Measurements from ENCODE around the gene CASP1. TPM values are rescaled to one million over a fixed set of nuclear protein-coding genes. Genes with fewer than 3 reads are reported as not detected.
"Not testable (repeated sequence)": the region's sequence is repeated elsewhere in the genome, so short reads cannot be mapped to it uniquely, and the experiment has no call there.

CASP1 gene
- total RNA-seq, 1 experiment from 2014 or later: not detected

DNA sequence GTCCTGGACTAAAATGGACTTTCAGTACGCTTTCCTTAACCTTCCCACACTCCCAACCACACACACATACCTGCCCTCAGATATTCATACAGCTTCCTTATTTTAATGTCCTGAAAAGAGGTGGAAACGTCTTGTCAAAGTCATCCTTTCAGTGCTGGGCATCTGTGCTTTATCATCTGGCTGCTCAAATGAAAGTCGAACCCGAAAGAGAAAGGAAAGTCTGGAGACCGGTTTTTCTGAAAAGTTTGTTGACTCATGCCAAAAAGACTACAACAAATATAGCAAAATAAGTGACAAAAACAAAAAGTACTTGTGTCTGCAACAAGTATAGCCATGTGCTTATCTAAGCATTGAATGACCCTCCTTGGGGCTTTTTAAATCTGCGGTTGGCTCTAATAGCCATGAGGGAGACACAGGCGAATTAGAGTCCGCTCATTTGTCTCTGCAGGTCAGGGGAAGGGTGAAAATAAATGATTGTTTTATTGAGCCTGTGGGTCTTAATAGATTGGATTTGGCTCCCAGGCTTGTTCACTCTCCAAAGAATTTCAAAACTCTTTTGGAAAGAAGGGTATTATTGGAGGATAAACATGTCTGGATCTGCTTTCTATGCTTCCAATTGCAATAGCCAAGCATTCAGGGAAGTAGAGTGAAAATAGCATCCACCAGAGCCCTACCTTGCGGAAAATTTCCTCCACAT, 28.4 kb upstream of the CASP1 start:
- not testable (repeated sequence) for H3K4me3 Mint-ChIP-seq

More for the DNA sequence above, 28.4 kb upstream of the CASP1 start:
- H3K4me1 Mint-ChIP-seq; H3K23me2 ChIP-seq (ENCODE audit: insufficient read length, low read depth, low read length, poor library complexity, severe bottlenecking); H4K20me1 ChIP-seq (ENCODE audit: control insufficient read depth, insufficient read depth, insufficient read length); H3K27me3 ChIP-seq (ENCODE audit: insufficient read depth, low read length); H3K36me3 Mint-ChIP-seq (ENCODE audit: insufficient read depth in 1 of 3, low read depth in 3 of 3); H2AFZ ChIP-seq (ENCODE audit: low read length); H3K4me2 ChIP-seq (ENCODE audit: insufficient read depth, insufficient read length, low read length); H3K23ac ChIP-seq (ENCODE audit: insufficient read length, low read depth, low read length); H2BK20ac ChIP-seq (ENCODE audit: low read depth, low read length, poor library complexity, severe bottlenecking); H3K18ac ChIP-seq (ENCODE audit: insufficient read length, low read depth, low read length); H3K27ac ChIP-seq (ENCODE audit: insufficient read length, low read depth, low read length); H3K56ac ChIP-seq (ENCODE audit: insufficient read length, low read depth, low read length); H3K79me2 ChIP-seq (ENCODE audit: insufficient read depth, low read length); H3K9ac ChIP-seq (ENCODE audit: extremely low read depth, insufficient read length, low read length); H4K8ac ChIP-seq (replicated peaks; ENCODE audit: insufficient read length, low read depth, low read length); H3K4me1 ChIP-seq (ENCODE audit: insufficient read depth, low read length); H3K9me3 ChIP-seq (ENCODE audit: control insufficient read depth, low read depth, low read length); H2AK5ac ChIP-seq (ENCODE audit: insufficient read length, low read length); H4K91ac ChIP-seq (ENCODE audit: insufficient read length, low read depth, low read length); H3K27me3 Mint-ChIP-seq (ENCODE audit: low read depth); H2BK120ac ChIP-seq (ENCODE audit: low read depth, low read length, poor library complexity, severe bottlenecking); H3T11ph ChIP-seq (ENCODE audit: low read length); H3K27ac Mint-ChIP-seq; H2BK15ac ChIP-seq (ENCODE audit: low read depth, low read length); DNase-seq; H4K5ac ChIP-seq (ENCODE audit: insufficient read length, low read depth, low read length); H3K79me1 ChIP-seq (ENCODE audit: insufficient read depth, low read depth, low read length, poor library complexity, severe bottlenecking); H2BK5ac ChIP-seq (ENCODE audit: insufficient read length, low read length); H3K9me3 Mint-ChIP-seq; H3K4ac ChIP-seq (ENCODE audit: low read depth, low read length); H2BK12ac ChIP-seq (ENCODE audit: insufficient read length, low read depth, low read length); H3K14ac ChIP-seq (ENCODE audit: insufficient read depth, low read length): not testable (repeated sequence)
- no CpG with 5 or more reads among the region's 9 CpGs for WGBS (ENCODE audit: extremely low coverage, insufficient read length, low lambda C conversion rate)

Measured in H9 (cell line).